Measurements from ENCODE around the gene GALNTL6. TPM values are rescaled to one million over a fixed set of nuclear protein-coding genes. Genes with fewer than 3 reads are reported as not detected.

The GALNTL6 gene
- total RNA-seq, 1 experiment from 2014 or later, result not detected

DNA sequence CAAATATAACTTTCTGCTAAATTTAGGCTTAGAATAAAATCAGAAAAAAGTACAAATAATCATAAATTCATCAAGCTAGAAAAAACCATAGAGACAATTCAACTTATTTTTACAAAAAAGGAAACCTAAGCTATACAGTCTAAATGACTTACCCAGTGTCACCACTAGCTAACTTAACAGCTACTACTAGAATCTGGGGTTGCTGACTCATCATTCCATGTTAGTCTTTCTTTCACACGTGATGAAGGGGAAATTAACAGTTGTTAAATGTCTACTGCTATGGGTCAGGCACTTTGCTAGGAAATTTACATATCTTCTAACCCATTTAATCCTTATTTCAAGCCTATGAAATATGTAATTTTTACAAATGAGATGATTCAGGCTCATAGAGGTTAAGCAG is 1006.1 kb downstream of the GALNTL6 start:
- Histone ChIP-seq H4K20me1 (ENCODE audit: insufficient read depth) (no peaks in the 10 kb centered on the region), H2AFZ (ENCODE audit: low read depth, low read length, poor library complexity, severe bottlenecking) (no peak overlapping the region), H3K27me3 (ENCODE audit: insufficient read depth, low read length) (no peaks in the 10 kb centered on the region), H3K4me1 (ENCODE audit: control insufficient read depth in 1 of 2, insufficient read depth in 2 of 2, low read length in 2 of 2) (no peaks in the 10 kb centered on the region), H3K4me2 (ENCODE audit: low read length) (no peak overlapping the region), H3K4me3 (replicated peaks in 1 of 2; ENCODE audit: low read depth in 1 of 2, low read length in 2 of 2) (no peak overlapping the region), H3K9ac (ENCODE audit: low read length) (no peak overlapping the region), H3K9me3 (ENCODE audit: control insufficient read depth in 1 of 2, insufficient read depth in 1 of 2, low read depth in 1 of 2, low read length in 2 of 2) (no peaks in the 10 kb centered on the region), H3K79me2 (ENCODE audit: insufficient read depth, low read length) (no peaks in the 10 kb centered on the region), H3K36me3 (ENCODE audit: control insufficient read depth in 1 of 2, insufficient read depth in 2 of 2, low read length in 2 of 2) (no peaks in the 10 kb centered on the region), H3K27ac (ENCODE audit: low read depth, low read length) (no peak overlapping the region), H3K9me2 (ENCODE audit: insufficient read depth) (no peaks in the 10 kb centered on the region)
- POLR2A ChIA-PET, result no interaction called here
- no peak for TF ChIP-seq POLR2AphosphoS5 (IDR thresholded peaks at IDR 0.05; ENCODE audit: low read depth, low read length)
- DNase-seq (ENCODE audit: low read depth, low spot score) (no peak), ATAC-seq (no peak)
- BruUV-seq (replicated peaks), result no TSS peak
- intact Hi-C loops (cut with micrococcal nuclease), result no loop called here
- CTCF ChIA-PET, result no interaction called here
- RAD21 ChIA-PET (ENCODE audit: low non-redundant PET in 1 of 2, low total read pairs in 2 of 2, uncharacterized antibody in 2 of 2, unreplicated experiment in 2 of 2), result no interaction called here

DNA sequence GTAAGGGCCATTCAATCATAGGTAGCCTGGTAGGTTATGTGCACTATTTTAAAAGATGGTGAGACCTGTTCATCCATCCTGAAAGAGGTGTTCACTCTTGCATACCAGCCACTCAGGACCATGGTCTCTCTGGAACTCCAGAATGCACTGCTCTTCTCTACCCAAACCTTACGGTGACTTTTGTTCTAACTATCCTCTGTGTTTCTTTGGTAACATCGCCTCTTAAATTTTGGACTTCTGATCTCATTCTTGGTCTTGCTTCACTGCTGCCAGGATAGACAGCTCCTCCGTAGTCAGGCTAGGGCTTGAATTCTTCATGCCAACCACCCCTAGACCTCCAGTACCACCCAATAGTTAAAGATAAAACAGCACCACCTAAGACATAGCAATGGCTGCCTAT is 1009.1 kb downstream of the GALNTL6 start:
- no peak overlapping the region for H3K4me2 ChIP-seq (ENCODE audit: low read length)
- CTCF ChIA-PET, result no interaction called here
- no peaks in the 10 kb centered on the region for H3K9me2 ChIP-seq (ENCODE audit: insufficient read depth)
- POLR2A ChIA-PET, result no interaction called here
- intact Hi-C loops (cut with micrococcal nuclease), result no loop called here
- no peak for ATAC-seq
- no peak overlapping the region for H2AFZ ChIP-seq (ENCODE audit: low read depth, low read length, poor library complexity, severe bottlenecking)
- H3K4me1 ChIP-seq (ENCODE audit: control insufficient read depth in 1 of 2, insufficient read depth in 2 of 2, low read length in 2 of 2), result peaks cover 0 to 12% of the 10 kb centered on the region in 2 experiments; a peak in 2 of 4 replicates
- RAD21 ChIA-PET (ENCODE audit: low non-redundant PET in 1 of 2, low total read pairs in 2 of 2, uncharacterized antibody in 2 of 2, unreplicated experiment in 2 of 2), result no interaction called here
- no peaks in the 10 kb centered on the region for H3K36me3 ChIP-seq (ENCODE audit: control insufficient read depth in 1 of 2, insufficient read depth in 2 of 2, low read length in 2 of 2)
- no peak for DNase-seq (ENCODE audit: low read depth, low spot score)
- H3K9me3 ChIP-seq (ENCODE audit: control insufficient read depth in 1 of 2, insufficient read depth in 1 of 2, low read depth in 1 of 2, low read length in 2 of 2), result no peaks in the 10 kb centered on the region
- no peaks in the 10 kb centered on the region for H3K79me2 ChIP-seq (ENCODE audit: insufficient read depth, low read length)
- H3K27me3 ChIP-seq (ENCODE audit: insufficient read depth, low read length), result no peaks in the 10 kb centered on the region
- BruUV-seq (replicated peaks), result no TSS peak
- H3K9ac ChIP-seq (ENCODE audit: low read length), result no peak overlapping the region
- no peaks in the 10 kb centered on the region for H4K20me1 ChIP-seq (ENCODE audit: insufficient read depth)
- no peak overlapping the region for H3K27ac ChIP-seq (ENCODE audit: low read depth, low read length)
- no peak overlapping the region for H3K4me3 ChIP-seq (replicated peaks in 1 of 2; ENCODE audit: low read depth in 1 of 2, low read length in 2 of 2)
- no peak for TF ChIP-seq EZH2phosphoT487 (IDR thresholded peaks at IDR 0.05; ENCODE audit: borderline replicate concordance)
- TF ChIP-seq CBX3 (IDR thresholded peaks at IDR 0.05; ENCODE audit: low read depth), result no peak
- TF ChIP-seq, protein P1, sequence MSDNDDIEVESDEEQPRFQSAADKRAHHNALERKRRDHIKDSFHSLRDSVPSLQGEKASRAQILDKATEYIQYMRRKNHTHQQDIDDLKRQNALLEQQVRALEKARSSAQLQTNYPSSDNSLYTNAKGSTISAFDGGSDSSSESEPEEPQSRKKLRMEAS (IDR thresholded peaks at IDR 0.05), result no peak
- TF ChIP-seq TCF7L2 (IDR thresholded peaks at IDR 0.05; ENCODE audit: borderline replicate concordance, extremely low read depth, insufficient read depth, insufficient read length), result no peak
- no peak for TF ChIP-seq CEBPB (IDR thresholded peaks at IDR 0.05; ENCODE audit: low read depth)
- TF ChIP-seq, protein P2, sequence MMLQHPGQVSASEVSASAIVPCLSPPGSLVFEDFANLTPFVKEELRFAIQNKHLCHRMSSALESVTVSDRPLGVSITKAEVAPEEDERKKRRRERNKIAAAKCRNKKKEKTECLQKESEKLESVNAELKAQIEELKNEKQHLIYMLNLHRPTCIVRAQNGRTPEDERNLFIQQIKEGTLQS (IDR thresholded peaks at IDR 0.05), result no peak
- TF ChIP-seq ZFX (IDR thresholded peaks at IDR 0.05), result no peak
- TF ChIP-seq EGR1 (IDR thresholded peaks at IDR 0.05; ENCODE audit: low read depth), result no peak
- TF ChIP-seq EZH2 (IDR thresholded peaks at IDR 0.05), result no peak
- no peak for TF ChIP-seq POLR2A (IDR thresholded peaks at IDR 0.05; ENCODE audit: borderline replicate concordance, extremely low read depth, insufficient read depth, insufficient read length)
- TF ChIP-seq, protein P3, sequence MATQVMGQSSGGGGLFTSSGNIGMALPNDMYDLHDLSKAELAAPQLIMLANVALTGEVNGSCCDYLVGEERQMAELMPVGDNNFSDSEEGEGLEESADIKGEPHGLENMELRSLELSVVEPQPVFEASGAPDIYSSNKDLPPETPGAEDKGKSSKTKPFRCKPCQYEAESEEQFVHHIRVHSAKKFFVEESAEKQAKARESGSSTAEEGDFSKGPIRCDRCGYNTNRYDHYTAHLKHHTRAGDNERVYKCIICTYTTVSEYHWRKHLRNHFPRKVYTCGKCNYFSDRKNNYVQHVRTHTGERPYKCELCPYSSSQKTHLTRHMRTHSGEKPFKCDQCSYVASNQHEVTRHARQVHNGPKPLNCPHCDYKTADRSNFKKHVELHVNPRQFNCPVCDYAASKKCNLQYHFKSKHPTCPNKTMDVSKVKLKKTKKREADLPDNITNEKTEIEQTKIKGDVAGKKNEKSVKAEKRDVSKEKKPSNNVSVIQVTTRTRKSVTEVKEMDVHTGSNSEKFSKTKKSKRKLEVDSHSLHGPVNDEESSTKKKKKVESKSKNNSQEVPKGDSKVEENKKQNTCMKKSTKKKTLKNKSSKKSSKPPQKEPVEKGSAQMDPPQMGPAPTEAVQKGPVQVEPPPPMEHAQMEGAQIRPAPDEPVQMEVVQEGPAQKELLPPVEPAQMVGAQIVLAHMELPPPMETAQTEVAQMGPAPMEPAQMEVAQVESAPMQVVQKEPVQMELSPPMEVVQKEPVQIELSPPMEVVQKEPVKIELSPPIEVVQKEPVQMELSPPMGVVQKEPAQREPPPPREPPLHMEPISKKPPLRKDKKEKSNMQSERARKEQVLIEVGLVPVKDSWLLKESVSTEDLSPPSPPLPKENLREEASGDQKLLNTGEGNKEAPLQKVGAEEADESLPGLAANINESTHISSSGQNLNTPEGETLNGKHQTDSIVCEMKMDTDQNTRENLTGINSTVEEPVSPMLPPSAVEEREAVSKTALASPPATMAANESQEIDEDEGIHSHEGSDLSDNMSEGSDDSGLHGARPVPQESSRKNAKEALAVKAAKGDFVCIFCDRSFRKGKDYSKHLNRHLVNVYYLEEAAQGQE (IDR thresholded peaks at IDR 0.05; ENCODE audit: low read depth), result no peak
- TF ChIP-seq, protein P4, sequence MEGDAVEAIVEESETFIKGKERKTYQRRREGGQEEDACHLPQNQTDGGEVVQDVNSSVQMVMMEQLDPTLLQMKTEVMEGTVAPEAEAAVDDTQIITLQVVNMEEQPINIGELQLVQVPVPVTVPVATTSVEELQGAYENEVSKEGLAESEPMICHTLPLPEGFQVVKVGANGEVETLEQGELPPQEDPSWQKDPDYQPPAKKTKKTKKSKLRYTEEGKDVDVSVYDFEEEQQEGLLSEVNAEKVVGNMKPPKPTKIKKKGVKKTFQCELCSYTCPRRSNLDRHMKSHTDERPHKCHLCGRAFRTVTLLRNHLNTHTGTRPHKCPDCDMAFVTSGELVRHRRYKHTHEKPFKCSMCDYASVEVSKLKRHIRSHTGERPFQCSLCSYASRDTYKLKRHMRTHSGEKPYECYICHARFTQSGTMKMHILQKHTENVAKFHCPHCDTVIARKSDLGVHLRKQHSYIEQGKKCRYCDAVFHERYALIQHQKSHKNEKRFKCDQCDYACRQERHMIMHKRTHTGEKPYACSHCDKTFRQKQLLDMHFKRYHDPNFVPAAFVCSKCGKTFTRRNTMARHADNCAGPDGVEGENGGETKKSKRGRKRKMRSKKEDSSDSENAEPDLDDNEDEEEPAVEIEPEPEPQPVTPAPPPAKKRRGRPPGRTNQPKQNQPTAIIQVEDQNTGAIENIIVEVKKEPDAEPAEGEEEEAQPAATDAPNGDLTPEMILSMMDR (IDR thresholded peaks at IDR 0.05 in 2 of 3, conservative IDR thresholded peaks at IDR 0.05 in 1 of 3; ENCODE audit: borderline replicate concordance in 1 of 3, insufficient read depth in 1 of 3, low read depth in 2 of 3, low read length in 2 of 3), result no peak
